GDM1 (cell line): Measurements from ENCODE around the gene FARS2.
"Not testable (repeated sequence)": the region's sequence is repeated elsewhere in the genome, so short reads cannot be mapped to it uniquely, and the experiment has no call there.

Experiments
- DNase-seq: peaks from one replicate; lab custom pipeline; 2025; lab: John Stamatoyannopoulos, UW

Gene FARS2

DNA sequence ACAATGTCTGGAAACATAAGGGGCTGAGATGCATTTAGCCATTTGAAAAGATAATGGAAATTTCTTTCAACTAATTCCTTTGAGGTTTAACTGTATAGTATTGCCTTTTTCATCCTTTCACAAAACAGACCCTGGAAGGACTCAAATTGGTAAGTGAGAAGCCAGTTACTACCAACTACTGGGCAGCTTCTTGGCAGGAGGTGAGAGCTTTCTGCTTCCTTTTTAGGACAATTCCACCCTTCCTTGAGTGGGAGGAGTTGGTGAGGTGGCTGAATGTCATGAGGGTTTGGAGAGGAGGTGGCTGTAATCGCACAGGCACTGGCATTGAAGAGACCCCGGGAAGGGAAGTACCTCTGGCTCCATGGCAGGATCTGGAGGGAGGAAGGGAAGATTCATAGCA is 404.4 kb downstream of the FARS2 start:
- DNase-seq = no peak

DNA sequence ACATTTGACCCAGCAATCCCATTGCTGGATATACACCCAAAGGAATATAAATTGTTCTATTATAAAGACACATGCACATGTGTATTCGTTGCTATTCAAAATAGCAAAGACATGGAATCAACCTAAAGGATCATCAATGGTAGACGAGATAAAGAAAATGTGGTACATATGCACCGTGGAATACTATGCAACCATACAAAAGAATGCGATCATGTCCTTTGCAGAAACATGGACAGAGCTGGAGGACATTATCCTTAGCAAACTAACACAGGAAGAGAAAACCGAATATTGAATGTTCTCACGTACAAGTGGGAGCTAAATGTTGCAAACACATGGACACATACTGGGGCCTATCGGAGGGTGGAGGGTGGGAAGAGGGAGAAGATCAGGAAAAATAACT is 405.4 kb downstream of the FARS2 start:
- DNase-seq = no peak

DNA sequence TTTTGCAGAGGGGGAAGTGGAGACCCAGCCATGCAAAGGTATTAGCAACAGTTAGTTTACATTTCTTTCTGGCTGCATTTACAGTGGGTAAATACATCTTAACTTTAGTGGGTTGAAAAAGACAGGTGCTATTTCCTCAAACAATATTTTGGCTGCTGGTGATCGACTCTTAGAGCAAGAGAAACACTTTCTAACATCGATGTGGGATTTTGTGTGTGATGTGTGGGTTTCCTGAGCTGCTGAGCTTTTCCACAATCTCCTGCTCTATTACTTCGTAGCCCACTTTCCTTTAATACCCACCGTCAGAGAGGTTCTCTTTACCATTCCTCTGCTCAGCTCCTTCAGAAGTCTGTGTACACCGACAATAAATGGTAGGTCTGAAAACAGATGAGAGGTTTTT is 406.4 kb downstream of the FARS2 start:
- no peak for DNase-seq

DNA sequence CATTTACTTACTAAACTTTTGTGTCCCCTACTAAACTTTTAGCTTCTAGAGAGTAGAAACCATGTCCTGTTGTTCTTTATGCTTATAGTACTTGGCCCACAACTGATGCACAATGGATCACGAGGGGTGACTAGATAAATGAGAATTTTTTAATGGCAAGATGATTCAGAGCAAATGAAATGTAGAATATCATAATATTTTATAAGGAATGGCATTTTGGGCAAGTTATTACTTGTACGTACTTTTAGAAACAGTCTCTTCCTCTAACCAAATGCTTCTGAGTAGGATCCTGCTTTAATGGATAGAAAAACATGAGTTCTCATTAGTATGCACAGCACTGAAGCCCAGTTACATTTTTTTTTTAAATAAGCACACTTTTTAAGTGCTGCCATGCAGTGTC is 409.1 kb downstream of the FARS2 start:
- DNase-seq = no peak

DNA sequence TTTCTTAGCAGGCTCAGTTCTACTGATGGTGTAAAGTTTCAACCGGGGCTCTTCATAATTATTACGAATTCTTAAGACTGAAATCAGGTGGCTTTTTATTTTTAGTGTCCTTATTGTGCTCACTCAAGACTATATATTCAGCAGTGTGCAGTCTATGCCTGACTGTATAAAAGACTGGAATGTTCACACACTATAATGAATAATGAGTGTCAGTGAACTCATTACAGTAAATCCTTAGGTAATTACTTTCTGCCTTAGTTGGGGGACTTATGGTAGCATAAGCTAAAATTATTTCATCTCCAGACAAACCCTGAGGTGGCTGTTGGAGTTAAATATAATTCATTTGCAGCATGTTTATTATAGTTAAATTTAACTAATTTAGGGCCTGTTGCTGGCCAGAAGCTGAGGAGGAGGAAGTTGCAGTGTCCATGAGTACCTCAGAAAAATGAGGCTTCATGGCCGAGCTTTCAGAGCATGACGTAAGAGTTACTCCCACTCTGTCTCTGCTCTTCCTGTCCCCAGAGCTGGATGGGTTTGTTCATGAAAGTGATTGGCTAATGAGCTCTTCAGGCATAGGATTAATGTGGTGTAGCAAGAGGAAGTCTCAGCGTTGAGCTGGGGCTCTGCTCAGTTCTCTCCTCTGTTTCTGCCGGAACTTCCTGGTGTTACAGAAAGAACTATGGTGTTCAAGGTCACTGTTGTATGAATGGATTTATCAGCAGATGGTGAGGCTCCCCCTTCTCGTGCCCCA is 409.7 kb downstream of the FARS2 start:
- DNase-seq = peak; percentile 55

DNA sequence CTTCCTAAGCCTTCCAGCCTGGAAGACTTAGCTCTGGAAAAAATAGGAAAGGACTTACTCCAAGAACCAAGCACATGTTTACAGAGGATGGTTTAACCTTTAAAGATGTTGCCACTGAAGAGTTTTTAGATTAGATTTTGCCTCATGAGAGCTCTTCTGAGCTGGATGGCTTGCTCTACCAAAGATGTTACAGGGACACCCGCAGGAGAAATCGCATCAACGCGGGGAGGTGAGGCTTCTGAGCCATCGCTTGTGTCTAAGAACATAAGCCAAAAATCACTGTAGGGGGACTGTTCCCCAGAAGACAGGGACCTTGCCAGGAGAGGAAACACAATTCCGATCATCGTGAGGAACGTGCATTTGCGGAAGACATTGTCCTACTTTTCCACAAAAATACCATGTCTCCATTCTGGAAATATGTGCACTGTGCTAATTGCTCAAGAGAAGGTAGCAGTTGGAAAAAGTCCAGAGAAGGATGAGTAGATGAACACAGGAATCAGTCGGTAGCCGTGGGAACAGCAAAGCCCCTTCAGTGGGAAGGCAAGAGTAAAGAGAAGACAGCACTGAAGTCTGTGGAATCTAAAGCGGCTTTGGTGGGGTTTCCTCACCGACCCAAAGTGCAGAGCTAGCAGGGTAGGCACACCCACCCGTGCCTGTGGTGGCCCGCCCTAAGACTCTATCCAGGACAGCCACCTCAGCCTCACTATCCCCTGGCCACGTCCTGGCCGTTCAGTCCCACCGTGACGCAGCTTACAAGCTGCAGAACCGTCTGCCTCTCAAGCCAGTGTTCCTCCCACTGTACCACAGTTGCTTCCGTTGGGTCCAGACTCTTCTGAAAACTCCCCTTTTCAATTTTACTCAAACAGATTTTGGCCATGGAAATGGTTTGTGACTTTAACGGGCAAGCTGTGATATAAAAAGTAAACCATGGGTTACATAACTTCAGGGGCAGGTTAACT is 410.6 kb downstream of the FARS2 start:
- DNase-seq = no peak

DNA sequence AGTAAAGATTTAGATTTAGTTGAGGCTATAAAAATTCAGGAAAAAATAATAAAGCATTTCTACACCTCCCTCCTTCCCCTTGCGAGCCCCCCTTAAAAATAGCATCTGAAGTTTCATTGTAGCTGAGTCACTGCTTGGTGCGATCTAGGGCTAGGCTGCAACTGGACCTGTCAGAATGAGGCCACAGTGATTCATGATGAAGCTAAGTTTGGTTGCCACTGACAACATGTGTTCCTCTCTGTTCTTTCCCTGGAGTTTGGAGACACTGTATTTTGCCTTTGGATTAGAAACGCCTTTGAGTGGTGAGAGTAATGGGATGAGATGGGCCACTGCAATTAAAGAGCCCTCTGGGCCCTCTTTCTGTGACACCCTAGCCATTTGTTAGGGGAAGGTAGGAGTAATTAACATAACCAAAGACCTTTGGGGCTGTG is 411.3 kb downstream of the FARS2 start:
- peak; percentile 22 for DNase-seq

DNA sequence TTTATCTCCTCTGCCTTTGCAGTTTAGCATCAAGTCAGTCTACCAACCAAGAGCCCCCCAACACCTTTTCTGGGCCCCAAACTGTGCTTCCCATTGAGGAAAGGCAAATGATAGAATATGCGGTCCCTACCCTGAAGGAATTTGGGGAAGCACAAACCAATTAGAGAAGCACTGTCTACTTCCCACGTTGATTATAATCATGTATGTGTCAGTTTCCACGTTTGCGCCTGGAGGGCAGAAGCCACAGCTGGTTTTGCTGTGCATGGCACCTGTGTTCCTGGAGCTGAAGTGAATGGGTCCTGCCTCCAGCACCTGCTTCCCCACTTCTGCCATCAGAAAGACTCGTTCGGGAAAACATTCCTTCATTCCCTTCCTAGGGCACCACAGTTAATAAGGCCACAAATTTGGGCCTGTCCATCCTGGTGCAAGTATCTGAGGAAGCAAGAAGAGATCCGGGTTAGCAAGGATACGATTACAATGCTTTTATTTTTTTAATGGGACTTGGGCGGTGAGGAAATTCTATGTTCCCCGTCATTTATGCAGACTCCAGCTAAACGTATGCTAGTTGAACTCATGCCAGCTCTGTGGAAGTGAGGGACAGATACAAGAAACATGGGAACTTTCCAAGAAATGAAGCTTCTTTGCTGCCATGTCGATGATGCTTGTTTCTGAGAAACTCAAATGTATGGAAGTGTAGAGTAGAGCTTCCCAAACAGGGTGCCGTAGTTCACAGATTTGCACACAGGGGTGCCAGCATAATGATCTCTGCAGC is 411.9 kb downstream of the FARS2 start:
- DNase-seq = no peak

DNA sequence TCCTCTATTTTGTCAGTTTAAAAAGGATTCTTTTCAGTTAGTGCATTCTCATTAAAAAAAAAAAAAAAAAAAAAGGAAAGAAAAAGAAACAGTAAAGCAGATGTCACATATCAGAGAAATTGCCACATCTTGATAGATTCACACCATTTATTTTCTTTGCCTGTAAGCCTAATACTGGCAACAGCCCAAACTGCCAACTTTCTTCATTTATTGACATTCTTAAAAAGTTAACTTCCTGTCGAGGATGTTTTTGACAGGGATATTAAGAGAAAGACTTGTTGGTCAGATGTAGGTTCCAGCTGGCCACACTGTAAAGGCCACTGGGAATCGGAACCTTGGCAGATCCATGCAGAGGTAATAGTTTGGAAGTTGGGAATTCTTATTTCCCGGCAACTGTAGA is 412.8 kb downstream of the FARS2 start:
- DNase-seq = no peak

DNA sequence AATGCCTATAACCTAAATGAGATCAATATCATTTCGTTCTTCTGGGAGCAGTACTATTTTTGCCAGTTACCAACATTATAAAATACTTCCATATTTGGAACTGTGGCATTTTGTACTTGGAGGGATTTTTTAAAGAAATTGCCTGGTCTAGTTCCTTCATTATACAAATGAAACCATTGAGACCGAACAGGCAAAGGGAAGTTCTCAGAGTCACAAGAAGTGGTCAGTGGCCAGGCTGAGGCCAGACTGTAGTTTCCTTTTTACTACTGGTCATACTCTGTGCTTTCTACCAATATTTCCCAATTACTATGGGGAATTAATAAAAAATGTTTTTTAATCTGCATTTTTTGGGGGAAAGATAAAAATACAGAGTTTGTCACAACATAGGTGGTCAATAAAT is 413.4 kb downstream of the FARS2 start:
- no peak for DNase-seq

DNA sequence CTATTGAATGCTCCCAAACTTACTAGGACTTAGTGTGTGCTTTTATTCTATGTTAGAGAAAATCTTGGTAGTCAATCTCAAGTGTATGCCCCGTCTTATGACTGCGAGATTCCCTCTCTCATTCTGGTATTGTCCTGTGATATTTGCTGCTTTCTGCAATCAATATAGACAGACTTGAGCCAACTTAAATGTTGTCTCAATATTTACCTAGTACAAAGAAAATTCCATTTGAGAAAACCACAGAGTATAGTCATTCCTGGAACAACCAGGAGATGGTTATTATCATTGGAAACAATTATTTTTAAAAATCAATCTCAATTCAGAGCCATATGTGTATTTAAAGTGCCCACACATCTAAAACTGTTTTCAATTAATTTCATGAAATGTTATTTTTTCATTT is 415.4 kb downstream of the FARS2 start:
- no peak for DNase-seq

DNA sequence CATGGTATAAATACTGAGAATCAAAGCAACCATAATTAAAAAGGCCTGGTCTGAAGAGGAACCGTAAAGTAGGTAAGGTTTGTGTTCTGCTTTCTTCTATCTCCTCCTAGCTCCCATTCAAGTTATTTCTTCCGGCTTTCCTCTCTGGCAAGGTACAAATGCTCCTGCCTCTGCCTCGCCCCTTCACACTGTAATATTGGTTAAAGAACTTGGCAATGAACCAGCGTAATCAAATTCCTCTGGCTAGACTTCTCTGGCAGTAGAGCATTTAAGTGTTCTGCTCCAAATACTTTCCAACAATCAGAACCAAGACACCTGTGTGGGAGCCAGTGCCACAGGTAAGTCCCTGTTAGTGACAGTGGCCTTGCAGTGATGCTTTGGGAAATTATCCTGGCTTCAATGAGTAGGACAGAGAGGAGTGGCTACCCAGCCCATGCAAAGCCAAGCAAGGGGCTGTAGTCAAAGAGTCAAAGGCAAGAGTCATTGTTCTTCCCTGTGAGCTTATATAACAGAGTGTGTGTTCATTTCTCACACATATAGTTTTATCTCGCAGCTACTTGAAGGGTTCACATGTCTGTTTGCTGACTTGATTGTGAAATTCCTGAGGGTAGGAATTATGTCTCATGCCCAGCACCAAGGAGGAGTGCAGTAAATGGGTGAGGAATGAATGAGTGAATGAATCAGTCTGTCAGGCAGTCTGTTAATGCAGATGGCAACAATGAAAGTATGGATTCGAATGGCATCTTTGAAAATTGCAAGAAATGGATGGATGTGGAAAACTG is 416.1 kb downstream of the FARS2 start:
- DNase-seq = no peak

DNA sequence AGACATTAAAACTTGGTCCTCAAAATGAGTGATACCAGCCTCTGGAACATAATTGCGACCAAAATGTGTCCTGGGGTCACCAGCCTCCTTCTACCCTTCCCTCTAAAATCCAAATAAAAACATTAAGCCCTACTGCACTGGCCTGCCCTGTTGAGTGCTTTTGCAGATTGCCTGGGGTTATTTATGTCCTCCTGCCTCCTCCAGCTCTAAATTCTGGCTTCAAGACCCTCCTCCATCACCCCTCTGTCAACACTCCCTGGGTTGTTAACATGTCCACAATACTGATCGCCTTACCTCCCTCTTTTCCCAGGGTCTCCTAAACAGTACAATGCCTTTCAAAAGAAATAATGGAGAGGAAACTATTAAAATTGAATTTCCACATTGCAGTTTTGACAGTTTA is 418.0 kb downstream of the FARS2 start:
- no peak for DNase-seq

DNA sequence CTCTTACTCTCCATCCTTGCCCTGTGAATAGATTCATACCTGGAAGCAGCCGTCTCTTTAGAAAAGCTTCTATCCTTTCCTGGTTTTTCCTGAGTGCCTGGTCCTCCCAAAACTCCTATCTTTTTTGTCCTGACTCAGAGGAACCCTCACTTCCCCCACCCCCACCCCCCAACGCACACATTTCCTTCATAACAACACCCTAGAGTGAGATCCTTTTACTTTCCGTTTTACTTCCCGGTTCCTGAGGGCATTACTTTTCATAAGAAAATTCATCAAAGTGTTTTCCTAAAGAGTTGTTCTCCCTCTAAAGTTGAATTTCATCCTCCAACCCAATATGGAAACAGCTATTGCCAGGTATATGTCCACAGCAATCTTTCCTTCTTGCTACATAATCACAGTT is 418.4 kb downstream of the FARS2 start:
- DNase-seq = no peak

DNA sequence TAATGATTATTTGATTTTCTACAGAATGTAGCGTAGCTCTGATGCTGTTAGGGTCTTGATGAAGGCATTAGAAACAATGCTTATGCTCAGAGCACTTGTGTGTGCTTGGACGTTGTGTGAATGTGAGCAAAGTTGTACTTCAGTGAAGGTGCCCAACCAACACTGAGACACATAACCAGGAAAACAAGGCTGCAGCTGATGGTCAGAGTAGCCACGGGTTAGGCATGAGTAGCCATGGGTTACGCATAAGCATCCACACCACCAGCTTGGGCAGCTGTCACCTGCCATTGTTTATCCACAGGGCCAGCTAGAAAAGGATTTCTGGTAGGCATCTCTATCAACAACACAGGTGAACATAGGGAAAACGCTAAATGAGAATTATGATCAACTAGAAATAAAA is 418.8 kb downstream of the FARS2 start:
- no peak for DNase-seq

DNA sequence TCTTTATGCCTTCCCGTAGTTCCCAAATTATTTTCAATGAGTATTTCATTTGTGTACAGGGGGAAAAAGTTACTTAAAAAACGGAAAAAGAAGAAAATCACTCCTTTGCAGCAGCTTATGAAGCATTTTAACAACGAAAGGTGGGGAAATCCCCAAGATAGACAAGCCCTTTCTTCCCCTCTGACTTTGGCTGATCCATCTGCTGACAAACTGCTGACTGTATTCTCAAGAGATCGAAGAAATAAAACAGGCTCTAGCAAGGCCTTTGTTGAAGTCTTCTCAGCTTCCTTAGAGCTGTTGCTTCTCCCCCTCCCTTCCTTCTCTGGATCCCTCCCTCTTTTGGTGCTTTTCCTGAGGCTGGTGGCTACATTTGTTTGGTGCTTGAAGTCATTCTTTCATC is 420.2 kb downstream of the FARS2 start:
- DNase-seq = no peak

DNA sequence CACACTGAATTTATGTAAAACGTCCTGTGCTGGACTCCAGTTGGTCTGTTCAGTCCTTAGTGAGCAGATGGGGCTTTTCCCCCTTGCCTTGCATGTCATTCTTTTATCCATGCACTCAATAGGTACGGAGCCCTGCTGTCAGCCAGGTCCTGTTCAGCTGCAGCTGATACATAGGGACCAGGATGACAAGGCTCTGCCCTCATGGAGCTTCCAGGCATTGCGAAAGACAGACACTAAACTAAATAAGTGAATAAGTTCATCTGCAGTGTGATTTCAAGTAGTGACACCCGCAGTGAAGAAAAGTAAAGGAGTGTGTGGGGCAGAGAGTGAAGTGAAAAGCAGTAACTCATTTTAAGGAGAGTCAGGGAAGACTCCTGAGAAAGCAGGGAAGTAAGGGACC is 421.2 kb downstream of the FARS2 start:
- no peak for DNase-seq

DNA sequence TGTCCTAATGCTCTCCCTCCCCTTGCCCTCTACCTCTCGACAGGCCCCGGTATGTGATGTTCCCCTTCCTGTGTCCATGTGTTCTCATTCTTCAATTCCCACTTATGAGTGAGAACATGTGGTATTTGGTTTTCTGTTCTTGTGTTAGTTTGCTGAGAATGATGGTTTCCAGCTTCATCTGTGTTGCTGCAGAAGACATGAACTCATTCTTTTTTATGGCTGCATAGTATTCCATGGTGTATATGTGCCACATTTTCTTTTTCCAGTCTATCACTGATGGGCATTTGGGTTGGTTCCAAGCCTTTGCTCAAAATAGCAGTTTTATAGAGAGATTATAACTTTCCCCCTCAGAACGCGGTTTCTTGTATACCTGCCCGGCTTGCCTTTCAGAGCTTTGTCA is 422.4 kb downstream of the FARS2 start:
- DNase-seq = not testable (repeated sequence)

DNA sequence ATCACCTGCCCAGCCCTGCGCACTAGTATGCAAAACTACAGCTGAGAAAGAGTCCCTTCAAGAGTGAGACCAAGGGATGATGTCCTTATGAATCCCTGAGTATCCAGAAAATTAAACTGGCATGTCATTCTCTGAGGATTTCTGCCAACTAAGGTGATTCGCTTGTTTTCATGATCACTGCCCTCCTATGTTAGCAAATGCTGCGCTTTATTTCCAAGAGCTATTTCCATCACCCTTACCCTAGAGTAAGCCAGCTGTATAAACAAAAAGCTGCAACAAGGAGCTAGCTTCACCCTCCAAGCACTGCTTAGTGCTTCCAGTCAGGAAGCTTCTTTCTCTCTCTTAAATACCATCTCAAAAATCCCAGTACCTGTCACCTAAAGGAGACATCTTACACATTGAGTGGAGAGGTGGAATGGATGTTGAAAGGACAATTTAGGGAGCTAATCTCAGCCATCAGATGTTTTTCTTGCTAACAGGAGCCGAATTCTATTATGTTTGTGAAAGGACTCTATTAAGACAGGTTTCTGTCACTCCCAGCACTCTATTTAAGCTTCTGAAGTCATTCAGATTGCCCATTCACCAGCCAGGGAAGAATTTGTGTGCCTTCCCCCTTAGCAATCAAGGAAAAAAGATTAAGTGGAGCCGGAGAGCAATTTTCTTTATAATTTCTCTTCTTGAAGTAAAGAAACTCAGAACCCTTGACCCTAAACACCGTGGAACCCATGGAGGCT is 423.2 kb downstream of the FARS2 start:
- no peak for DNase-seq

DNA sequence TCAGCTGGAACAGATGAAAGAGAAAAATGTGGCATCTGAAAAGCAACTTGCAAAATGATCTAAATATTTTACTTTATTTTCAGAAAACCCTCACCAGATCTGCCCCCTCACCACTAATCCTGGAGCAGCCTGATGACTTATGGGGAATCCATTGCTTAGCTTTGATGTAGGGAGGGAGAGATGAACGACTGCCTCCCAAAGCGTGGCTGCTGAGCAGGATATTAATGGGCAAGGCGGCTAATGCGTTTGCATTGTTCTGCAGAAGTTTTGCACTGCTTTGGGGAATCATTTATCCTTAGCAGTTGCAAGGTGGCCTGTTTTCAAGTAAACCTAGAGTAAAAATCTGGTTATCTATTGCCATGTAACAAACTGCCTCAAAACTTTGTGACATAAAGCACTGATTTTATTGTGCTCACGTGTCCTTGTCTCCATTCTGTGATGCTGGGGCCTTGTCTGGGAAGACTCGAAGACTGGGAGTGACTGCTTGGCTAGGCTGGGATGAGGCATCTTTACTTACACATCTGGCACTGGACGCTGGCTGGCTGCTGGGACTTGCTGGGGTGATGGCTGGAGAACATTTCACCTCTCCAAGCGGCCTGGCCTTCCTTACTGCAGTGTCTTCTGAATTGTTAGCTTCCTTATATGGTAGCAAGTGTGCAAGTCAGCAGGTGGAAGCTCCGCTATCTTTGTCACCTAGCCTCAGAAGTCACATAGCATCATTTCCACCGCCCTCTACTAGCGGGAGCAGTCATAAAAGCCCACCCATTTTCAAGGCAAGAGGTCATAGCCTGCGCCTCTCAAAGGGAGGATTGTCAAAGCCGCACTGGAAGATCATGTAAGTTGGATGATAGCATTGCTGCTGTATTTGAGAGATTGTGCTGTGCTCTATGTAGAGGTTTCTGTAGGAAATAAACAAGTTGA is 432.2 kb downstream of the FARS2 start:
- DNase-seq = no peak
